Activated effector memory CD4-positive, alpha-beta T cell treated with Interleukin-2 at 50 U/mL for 16 hours (primary cell): ENCODE data around the gene TGFA.

Source experiments
- DNase-seq: peaks from one replicate; pipeline ENCODE4 v3.0.0-alpha.2; 2020

TGFA gene

GRCh38 chr2:70552501-70553333, 909 bp downstream of the TGFA start:
- DNase-seq = peak; percentile 3

DNA sequence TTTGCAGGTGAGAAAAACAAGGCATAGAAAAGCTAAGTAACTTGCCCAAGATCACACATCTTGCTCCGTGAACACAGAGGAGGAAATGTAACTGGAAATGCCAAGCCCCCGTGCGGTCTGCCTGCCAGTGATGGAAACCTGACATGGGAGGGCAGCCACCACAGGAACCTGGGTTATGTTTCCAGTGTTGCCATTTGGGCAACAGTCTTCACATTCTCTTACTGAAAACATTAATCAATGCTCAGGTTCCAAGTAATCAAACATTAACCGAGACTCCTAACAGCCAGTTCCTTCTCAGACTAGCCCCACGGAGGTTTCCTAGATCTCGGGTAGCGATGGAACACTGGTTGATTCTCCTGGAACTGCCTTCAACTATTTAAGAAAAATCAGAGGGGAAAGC, 2.5 kb downstream of the TGFA start:
- no peak for DNase-seq

DNA sequence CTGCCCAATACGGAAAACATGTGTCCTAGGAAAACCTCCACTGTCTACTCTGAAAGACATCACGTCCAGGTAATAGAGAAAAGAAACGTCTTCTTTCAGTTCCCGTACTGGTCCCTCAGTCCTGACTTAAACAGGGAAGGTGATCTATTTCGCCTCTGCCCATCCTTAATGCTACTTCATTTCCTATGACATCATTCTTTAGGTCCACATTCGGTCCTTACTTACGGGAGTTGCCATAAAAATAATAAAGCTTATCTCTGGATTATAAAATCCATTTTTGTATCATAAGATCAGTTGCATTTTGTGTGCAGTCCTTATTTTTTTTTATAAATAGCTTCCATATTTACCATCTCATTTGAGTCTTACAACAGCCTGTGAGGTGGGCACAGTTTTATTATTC, 3.7 kb downstream of the TGFA start:
- DNase-seq = no peak

- DNase-seq = no peak
Measured at GRCh38 chr2:70549064-70549710, 4.4 kb downstream of the TGFA start.

DNA sequence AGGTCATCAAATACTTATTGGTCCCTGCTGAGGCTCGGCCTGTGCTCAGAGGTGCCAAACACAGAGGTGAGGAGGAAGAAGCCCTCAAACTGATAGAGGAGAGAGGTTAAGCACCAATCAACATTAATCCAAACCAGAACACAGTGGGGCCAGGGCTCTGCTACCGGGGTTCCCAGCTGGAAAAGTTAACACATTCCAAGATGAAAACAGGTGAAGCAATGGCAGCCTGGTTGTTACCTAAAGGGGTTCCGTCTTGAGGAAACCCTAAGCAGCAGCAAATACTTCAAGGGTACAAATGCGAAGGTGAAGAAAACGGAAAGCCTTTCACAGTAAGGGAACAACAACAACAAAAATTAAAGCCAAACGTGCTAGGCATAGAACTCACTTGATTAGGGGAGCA, 5.4 kb downstream of the TGFA start:
- DNase-seq = no peak

DNA sequence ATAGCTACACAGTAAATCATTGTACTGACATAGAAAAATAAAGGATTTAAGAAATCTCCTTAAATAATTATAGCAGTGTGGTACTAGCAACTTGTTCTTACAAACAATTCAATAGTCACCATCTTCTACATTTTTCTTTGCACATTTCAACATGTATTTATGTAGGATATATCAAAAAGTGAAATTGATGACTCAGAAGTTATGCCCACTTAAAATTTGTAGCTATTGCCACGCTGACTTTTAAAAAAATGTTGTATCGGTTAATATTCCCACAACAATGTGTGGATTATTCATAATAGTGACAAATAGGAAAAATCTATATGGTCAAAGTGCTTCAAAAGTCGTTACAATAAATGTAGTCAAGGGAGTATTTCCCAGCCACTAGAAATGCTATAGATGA, 6.7 kb downstream of the TGFA start:
- no peak for DNase-seq

DNA sequence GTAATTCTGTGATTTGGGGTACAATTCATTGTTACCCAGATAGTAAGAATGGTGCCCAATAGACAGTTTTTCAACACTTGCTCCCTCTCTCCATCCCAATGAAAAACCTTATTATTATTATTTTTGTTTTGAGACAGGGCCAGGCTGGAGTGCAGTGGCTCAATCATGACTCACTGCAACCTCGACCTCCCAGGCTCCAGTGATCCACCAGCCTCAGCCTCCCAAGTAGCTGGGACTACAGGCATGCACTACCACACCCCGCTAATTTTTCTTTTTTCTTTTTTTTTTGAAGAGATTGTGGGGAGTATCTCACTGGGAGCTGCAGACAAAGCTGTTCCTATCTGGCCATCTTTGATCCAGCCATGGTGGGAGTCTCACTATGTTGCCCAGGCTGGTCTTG, 7.2 kb downstream of the TGFA start:
- no peak for DNase-seq

DNA sequence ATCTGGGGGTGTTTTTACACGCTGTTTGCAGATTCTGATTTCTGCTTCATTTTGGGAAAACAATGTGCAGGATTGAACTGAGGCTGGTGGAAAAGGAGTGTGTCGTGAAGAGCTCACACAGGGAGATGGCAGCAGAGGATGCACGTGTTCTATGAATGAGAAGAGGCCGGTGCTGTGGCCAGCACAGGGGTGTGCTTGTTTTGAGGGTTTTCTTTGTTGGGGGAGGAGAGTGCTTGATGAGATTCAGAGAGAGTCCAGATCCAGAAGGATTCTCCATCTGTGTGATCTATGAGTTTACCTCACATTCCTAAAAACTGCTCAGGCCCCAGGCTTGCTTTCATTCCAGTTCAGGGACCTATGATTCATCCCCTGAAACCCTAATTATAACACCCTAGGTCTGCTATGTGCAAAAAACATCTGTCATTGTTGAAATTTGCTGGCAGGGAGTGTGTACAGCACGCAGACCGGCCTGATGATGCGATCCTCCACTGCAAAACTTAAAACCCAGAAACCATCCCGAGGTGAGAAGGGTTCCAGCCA, 12.1 kb downstream of the TGFA start:
- DNase-seq = no peak

DNA sequence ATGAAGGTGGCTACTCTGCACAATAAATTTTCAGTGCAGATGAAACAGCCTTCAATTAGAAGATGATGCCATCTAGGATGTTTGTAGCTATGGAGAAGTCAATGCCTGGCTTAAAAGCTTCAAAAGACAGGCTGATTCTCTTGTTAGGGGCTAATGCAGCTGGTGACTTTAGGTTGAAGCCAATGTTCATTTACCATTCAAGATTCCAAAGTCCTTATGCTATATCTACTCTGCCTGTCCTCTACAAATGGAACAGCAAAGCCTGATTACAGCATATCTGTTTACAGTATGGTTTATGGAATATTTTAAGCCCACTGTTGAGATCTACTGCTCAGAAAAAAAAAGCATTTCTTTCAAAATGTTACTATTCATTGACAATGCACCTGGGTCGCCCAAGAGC, 15.8 kb downstream of the TGFA start:
- no peak for DNase-seq

DNA sequence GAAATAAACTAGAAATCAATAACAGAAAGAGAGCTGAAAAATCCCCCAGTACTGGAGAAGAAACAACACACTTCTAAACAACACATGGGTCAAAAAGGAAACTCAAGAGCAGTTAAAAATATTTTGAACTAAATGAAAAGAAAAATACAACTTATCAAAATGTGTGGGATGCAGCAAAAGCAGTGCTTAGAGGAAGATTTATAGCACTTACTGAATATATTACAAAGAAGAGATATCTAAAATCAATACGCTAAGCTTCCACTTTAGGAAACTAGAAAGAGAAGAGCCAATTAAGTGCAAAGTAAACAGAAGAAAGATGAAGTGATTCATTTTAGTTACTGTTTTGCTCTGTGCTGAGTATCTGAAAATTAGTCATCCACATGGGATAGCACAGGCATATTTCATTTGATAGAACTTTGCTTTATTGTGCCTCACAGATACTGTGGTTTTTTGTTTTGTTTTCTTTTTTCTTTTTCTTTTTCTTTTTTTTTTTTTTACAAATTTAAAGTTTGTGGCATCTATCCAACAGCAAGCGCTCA, 17.0 kb downstream of the TGFA start:
- no peak for DNase-seq

GRCh38 chr2:70535573-70535972, 18.1 kb downstream of the TGFA start:
- DNase-seq = no peak

- DNase-seq = no peak
Measured at GRCh38 chr2:70534183-70534836, 19.3 kb downstream of the TGFA start.

GRCh38 chr2:70532244-70532935, 21.2 kb downstream of the TGFA start:
- DNase-seq = no peak

- DNase-seq = no peak
Measured at GRCh38 chr2:70531419-70532086, 22.1 kb downstream of the TGFA start.

DNA sequence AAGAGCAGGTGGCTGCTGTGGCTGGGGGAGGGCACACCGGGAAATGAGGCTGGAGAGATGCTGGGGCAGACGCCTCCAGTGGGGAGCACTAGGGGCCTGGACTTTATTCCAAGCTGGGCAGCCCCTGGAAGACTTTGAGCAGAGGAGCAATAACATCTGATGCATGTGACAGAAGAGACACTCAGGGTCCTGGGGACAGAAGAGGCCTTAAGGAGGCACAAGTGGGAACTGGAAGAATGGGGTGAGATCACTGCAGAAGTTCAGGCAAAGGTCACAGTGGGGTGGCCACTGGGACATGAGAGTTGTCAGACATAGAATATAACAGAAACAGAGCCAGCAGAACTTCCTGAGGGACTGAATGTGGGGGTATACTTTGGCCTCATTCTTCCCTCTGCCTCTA, 24.0 kb downstream of the TGFA start:
- no peak for DNase-seq

DNA sequence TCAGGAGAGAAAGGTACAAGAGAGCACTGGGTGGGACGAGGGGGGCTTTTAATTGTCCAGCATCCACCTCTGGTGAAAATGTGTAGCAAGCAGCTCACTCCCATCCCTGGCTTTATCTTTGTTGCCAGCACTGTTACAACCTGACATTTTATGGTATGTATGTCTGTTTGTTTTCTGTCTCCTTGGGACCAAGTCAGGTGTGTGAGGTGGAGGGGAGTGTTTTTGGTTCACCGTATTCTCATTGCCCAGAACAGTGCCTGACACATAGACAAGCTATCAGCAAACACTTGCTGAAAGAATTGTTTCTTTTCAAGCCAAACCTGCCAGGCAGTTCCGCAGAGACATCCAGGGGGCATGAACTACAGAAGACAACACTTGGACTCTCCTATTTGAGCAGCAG, 24.7 kb downstream of the TGFA start:
- no peak for DNase-seq

DNA sequence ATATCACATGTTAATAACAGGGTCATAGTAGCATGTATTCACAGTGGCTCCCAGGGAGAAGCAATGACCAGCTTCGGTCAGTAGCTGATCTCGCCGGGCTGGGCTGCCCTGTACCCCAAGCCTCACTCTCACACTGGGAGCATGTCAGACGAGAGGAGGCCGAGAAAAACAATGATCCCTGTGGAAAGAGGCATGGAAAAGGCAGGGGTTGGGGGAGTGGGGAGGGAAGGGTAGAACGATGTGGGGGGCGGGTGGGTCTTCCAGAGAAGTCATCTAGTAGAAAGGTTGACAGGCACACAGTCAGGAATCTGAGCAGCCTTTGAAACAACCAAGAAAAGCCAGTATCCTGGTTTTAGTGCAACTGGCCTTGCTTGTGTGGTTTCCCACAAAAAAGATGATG, 25.4 kb downstream of the TGFA start:
- DNase-seq = no peak

GRCh38 chr2:70527447-70528080, 26.1 kb downstream of the TGFA start:
- DNase-seq = no peak

- no peak for DNase-seq
Measured at GRCh38 chr2:70526126-70526525, 27.5 kb downstream of the TGFA start.

- no peak for DNase-seq
Measured at GRCh38 chr2:70525032-70525431, 28.6 kb downstream of the TGFA start.

DNA sequence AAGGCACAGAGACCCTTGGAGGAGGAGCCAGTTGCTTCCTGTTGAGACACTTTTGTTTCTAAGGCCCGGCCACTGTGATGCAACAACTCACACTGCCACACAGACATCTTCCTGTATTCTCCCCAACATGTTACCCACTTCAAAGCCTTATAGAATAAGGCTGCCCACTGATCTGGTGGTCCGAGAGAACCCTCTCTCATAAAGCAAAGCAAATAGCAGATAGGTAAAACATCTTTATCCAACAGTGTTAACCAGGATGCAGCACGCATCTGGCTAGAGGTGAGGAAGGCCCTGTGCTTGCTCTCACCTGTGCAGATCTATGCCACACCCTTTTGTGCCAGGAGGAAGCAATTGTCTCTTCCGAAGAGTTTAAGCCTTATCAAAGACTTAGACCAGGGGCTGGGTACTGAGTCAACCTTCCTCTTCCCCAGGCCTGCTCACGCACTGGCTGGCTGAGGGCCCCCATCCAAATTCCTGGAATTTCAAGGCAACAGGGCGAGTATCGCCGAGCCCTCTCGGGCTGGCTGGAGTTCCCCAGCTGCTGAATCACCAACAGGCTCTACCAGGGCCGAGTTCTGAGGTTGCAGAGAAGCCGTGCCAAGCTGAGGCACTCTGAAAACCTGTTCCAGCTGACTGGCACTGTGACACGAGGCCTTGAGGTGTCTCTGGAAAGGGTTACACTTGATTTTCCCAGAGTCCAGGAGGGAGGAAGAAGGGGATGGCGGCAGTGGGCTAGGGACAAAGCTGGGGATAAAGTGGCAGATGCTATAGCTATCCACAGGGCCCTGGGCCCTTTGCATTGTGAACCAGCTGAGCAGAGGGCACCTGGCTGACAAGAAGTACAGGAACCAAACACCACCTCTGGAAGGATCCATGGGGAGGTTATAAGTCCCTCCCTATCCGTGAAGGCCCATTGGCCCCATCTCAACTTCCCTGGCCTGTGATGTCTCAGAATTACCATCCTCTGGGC, 29.3 kb downstream of the TGFA start:
- DNase-seq = peak; percentile 9
